Dendritic cell treated with granulocyte-macrophage colony-stimulating factor and Interleukin-4, amounts not matched to agents 40 ng/mL and 50 ng/mL, for 4 days (primary cell): ENCODE measurements around the gene FAM83D.

Source experiments
- H3K27ac Mint-ChIP-seq: one replicate; pipeline ENCODE4 v1.8.0; 2022; ENCODE audit warnings: mild to moderate bottlenecking, mixed read lengths
- H3K27me3 Mint-ChIP-seq: one replicate; pipeline ENCODE4 v1.8.0; 2022; ENCODE audit warnings: mild to moderate bottlenecking, mixed read lengths
- H3K36me3 Mint-ChIP-seq: one replicate; pipeline ENCODE4 v1.8.0; 2022; ENCODE audit warnings: low read depth, mixed read lengths
- H3K4me1 Mint-ChIP-seq: one replicate; pipeline ENCODE4 v1.8.0; 2022; ENCODE audit warnings: low read depth, mixed read lengths
- H3K4me3 Mint-ChIP-seq: one replicate; pipeline ENCODE4 v1.8.0; 2022; ENCODE audit warnings: mild to moderate bottlenecking, moderate library complexity, mixed read lengths
- H3K9me3 Mint-ChIP-seq: one replicate; pipeline ENCODE4 v1.8.0; 2022; ENCODE audit warnings: mixed read lengths
- intact Hi-C: fragments of 100-400 bp; cut with micrococcal nuclease; formaldehyde crosslinking; loops from one replicate; pipeline ENCODE4 v1.15.0; 2022

The FAM83D gene

DNA sequence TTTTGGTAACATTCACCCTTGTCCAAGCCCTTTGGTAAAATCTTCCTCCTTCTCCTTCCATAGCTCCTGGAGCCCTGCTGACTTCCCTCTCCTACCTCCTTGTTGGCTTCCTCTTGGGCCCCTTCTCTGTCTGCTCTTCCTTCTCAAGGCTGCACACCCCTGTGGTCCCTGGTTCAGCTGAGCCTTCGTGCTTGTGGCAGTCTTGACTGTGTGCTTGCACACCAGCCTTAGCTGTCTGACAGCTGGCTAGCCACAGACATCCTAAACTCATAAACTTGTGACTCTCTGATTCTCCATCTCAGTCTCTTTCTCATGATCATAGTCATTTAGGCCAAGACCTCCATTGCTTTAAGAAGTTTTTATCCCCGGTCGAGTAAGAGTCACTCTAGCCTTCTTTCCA is 73.0 kb downstream of the FAM83D start:
- no peak overlapping the region for H3K4me3 Mint-ChIP-seq
- H3K9me3 Mint-ChIP-seq, result no peaks in the 10 kb centered on the region
- intact Hi-C loops, result no loop called here
- peaks cover 88% of the 10 kb centered on the region for H3K36me3 Mint-ChIP-seq
- no peak overlapping the region for H3K27ac Mint-ChIP-seq
- peaks cover 5% of the 10 kb centered on the region for H3K4me1 Mint-ChIP-seq
- no peaks in the 10 kb centered on the region for H3K27me3 Mint-ChIP-seq

DNA sequence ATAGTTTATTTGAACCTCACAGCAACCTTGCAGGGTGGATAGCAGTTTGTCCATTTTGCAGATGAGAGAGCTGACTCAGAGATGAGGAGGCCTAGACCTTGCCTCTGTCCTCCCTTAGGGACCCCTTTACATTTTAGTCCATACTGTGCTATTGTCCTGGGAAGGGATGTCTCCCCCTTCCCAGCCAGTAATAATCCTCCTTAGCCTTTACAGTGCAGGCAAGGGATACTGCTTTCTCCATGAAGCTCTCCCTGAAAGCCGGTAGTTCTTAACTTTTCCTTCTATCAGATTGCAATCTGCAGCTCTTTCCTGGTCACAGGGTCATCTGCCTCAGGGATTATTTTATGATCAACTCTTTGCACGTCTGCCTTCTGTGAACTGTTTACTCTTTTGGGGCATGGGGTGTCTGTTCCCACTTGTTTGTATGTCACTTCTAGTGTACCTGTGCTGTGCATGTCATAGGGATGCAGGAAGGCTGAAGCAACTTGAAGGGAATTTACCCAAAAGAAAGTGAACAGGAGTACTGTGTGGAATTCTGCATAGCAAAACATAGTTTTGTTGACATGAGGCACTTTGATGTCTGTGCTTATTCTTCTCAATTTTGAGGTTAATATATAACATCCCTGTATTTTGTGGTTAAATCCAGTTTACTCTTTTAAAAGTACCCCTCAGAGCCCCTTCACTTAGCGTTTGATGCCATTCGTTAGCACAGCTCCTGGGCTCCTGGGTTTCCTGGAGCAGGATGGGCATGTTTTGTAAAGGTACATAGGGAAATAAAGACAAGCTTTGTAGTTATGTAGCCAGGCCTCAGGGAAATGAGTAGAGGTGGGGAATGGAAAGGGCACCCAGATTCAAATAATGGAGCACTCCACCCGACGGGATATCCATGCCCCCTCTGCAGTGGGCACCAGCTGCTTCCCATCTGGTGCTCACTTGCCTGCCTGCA is 74.0 kb downstream of the FAM83D start:
- Mint-ChIP-seq H3K36me3 (peaks cover 88% of the 10 kb centered on the region), H3K4me1 (peaks cover 5% of the 10 kb centered on the region), H3K27ac (no peak overlapping the region), H3K27me3 (no peaks in the 10 kb centered on the region), H3K4me3 (no peak overlapping the region), H3K9me3 (no peaks in the 10 kb centered on the region)
- intact Hi-C loops, result no loop called here
